ENCODE measurements around the gene MLST8. TPM values are rescaled to one million over a fixed set of nuclear protein-coding genes. Genes with fewer than 3 reads are reported as not detected.

The MLST8 gene
- total RNA-seq, 4 donors from 2014 or later, result 29.3 to 58.8 (median 38.0) TPM

DNA sequence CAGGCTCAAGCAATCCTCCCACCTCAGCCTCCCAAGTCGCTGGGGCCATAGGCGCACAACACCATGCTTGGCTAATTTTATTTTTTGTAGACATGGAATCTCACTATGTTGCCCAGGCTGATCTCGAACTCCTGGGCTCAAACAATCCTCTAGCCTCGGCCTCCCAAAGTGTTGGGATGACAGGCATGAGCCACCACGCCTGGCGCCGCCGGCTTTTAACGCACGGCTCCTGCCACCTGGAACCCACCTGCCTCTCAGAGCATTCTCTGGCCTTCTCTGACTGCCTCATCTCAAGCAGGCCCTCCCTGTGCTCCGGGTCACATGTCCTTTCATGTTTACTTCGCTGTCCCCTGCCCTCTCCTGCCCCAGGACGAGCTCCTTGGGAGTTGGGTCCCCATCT is 19.2 kb upstream of the MLST8 start:
- TF ChIP-seq, protein P1, sequence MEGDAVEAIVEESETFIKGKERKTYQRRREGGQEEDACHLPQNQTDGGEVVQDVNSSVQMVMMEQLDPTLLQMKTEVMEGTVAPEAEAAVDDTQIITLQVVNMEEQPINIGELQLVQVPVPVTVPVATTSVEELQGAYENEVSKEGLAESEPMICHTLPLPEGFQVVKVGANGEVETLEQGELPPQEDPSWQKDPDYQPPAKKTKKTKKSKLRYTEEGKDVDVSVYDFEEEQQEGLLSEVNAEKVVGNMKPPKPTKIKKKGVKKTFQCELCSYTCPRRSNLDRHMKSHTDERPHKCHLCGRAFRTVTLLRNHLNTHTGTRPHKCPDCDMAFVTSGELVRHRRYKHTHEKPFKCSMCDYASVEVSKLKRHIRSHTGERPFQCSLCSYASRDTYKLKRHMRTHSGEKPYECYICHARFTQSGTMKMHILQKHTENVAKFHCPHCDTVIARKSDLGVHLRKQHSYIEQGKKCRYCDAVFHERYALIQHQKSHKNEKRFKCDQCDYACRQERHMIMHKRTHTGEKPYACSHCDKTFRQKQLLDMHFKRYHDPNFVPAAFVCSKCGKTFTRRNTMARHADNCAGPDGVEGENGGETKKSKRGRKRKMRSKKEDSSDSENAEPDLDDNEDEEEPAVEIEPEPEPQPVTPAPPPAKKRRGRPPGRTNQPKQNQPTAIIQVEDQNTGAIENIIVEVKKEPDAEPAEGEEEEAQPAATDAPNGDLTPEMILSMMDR (IDR thresholded peaks at IDR 0.05; ENCODE audit: low read depth), result no peak

DNA sequence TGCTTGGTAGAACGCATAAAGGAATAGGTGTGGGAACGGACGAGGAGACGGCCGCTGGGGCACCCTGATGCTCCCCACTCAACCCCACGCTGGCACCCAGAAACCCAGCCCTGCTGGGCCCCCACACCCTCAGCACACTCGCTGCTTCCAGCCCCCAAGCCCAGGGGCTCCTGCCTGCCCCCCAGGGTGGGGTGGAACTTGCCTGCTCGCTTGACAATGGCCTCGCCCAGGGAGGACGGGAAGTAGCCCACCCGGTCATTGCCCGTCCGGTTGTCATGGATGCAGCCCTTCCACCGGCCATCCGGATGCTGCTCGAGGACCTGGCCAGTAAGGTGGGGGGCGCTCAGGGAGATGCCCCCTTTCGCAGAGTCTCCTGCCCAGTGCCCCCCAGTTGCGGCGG is 18.7 kb upstream of the MLST8 start:
- TF ChIP-seq, protein P1 (IDR thresholded peaks at IDR 0.05; ENCODE audit: low read depth), result no peak

DNA sequence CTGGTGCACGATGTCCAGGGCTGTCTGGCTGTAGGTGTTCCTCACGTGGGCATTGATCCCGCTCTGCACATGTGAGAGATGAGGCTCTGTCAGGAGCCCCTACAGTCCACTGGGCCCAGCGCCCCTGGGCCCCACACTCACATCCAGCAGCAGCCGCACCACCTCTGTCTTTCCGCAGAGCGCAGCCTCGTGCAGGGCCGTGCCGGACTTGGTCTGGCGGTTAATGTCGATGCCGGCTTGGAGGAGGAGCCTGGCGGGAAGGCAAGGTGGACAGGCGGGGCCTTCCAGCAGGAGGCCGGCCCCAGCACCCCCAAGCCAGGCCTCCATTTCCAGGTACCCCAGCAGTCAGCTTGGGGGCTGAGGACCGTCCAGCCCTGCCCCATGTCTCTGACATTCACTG is 18.0 kb upstream of the MLST8 start:
- TF ChIP-seq, protein P1 (IDR thresholded peaks at IDR 0.05; ENCODE audit: low read depth), result no peak

DNA sequence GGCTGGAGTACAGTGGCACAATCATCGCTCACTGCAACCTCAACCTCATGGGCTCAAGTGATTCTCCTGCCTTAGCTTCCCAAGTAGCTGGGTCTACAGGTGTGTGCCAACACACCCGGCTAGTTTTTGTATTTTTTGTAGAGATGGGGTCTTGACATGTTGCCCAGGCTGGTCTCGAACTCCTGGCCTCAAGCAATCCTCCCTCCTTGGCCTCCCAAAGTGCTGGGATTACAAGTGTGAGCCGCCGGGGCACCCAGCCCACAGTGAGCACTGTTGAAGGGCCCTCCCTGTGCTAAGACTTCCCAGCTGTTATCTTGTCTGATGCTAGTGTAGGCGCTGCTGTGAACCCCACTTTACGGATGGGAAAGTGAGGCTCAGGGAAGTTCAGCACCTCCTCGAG is 16.9 kb upstream of the MLST8 start:
- TF ChIP-seq, protein P1 (IDR thresholded peaks at IDR 0.05; ENCODE audit: low read depth), result no peak

DNA sequence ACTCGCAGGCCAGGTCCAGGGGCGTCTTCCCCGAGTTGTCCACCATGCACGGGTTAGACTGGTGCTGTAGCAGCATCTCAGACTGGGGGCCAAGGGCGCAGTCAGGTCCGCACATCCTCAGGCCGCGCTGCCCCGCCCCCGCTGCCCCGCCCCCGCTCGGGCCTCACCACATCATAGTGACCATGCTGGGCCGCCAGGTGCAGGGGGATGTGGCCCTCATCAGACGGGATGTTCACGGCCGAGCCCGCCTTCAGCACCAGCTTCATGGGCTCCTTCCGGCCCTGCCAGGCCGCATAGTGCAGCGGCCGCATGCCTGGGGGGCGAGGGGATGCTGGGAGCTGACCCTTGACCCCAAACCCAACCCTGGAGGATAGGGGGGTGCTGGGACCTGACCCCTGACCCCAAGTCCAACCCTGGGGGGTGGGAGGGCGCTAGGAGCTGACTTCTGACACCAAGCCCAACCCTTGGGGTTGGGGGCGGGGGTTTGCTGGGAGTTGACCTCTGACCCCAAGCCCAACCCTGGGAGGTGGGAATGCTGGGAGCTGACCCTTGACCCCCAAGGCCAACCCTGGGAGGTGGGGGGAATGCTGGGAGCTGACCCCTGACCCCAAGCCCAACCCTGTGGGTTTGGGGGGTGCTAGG is 15.9 kb upstream of the MLST8 start:
- TF ChIP-seq, protein P1 (IDR thresholded peaks at IDR 0.05; ENCODE audit: low read depth), result no peak

DNA sequence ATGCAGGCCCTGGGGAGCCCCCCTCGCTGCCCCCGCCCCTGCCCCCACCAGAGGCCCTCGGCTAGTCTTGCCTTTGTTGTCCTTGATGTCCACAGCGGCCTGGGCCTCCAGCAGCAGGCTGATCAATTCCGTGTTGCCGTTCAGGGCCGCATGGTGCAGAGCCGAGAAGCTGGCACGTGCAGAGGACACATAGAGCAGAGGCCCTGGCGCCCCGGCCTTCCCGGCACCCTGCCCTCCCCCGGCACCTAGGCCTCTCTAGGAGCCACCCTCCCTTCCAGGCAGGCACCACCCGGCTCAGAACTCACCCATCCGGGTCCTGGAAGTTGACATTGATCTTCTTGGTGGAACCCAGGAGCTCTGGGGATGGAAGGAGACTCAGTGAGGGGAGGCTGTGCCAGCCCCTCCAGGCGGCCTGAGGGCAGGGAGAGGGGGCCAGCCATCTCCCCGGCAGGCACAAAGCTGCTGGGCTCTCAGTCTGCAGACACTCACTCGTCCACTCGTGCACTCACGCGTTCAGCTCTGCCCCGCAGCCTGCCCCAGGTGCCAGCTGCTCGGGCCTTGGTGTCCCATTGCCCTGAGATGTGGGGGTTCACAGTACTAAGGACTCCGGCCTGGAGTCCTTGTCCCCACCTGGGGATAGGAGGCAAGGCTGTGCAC is 15.1 kb upstream of the MLST8 start:
- TF ChIP-seq, protein P1 (IDR thresholded peaks at IDR 0.05; ENCODE audit: low read depth), result no peak

DNA sequence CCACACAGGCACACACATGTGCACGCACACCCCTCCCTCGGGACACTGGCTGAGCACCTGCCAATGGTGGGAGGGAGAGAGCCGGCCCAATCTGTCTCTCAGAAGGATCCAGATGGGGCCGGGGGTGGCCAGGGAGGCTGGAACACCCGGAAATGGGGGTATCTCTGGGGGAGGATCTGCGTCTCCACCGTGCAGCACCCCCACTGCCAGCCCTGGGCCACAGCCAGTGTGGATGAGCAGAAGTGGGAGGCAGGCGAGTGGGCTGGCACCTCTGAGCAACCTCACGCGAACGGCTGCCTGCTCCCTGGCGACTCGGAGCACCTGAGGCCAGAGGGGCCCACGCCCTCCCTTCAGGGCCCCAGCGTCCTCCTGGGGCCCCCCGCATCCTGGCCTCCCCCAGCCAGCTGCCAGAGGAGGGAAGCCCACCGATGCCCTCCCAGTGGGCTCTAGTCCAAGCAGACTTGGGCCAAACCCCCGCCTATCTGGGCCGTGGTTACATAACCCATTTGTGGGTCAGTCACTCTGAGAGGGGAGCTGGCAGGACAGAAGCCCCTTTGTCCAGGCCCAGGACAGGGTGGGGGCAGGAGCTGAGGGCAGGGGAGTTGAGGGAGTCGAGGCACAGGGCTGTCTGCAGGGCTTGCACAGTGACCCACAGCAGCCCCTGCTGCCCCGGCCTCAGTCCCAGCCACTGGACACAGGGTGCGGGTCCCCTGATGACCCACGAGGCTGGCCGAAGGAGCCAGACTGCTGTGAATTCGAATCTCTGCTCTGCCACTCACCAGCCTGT is 14.4 kb upstream of the MLST8 start:
- TF ChIP-seq, protein P1 (IDR thresholded peaks at IDR 0.05; ENCODE audit: low read depth), result no peak
